HUES64 (cell line): ENCODE measurements around the gene POTEC.
"Not testable (repeated sequence)": the region's sequence is repeated elsewhere in the genome, so short reads cannot be mapped to it uniquely, and the experiment has no call there.

Experiments
- H3K27ac ChIP-seq: 2 replicates; pipeline ENCODE4 v1.7.0; 2013; ENCODE audit warnings: low read depth, low read length, inconsistent platforms
- H3K27me3 ChIP-seq: 2 replicates; pipeline ENCODE4 v1.6.1; 2013; ENCODE audit warnings: mild to moderate bottlenecking, low read length; ENCODE audit not compliant: insufficient read depth
- H3K36me3 ChIP-seq: 2 replicates; pipeline ENCODE4 v1.6.1; 2013; ENCODE audit warnings: mild to moderate bottlenecking, low read length; ENCODE audit not compliant: insufficient read depth
- H3K4me1 ChIP-seq: 2 replicates; pipeline ENCODE4 v1.6.1; 2013; ENCODE audit warnings: mild to moderate bottlenecking, low read length, moderate library complexity; ENCODE audit not compliant: insufficient read depth
- H3K4me3 ChIP-seq: 2 replicates; pipeline ENCODE4 v1.5.1; 2013; ENCODE audit warnings: mild to moderate bottlenecking, low read length, moderate library complexity
- H3K9ac ChIP-seq: 2 replicates; pipeline ENCODE4 v1.6.1; 2013; ENCODE audit warnings: mild to moderate bottlenecking, low read depth, low read length
- H3K9me3 ChIP-seq: 2 replicates; pipeline ENCODE4 v1.6.1; 2013; ENCODE audit warnings: low read depth, low read length; ENCODE audit not compliant: insufficient read depth
- WGBS: fragments of 150-250, 120-280 bp; methylation state at CpG from one replicate; pipeline ENCODE4 v1.1.7; 2013; ENCODE audit warnings: missing lambda C conversion rate; 5-methylcytosine and 5-hydroxymethylcytosine counted together

The POTEC gene

DNA sequence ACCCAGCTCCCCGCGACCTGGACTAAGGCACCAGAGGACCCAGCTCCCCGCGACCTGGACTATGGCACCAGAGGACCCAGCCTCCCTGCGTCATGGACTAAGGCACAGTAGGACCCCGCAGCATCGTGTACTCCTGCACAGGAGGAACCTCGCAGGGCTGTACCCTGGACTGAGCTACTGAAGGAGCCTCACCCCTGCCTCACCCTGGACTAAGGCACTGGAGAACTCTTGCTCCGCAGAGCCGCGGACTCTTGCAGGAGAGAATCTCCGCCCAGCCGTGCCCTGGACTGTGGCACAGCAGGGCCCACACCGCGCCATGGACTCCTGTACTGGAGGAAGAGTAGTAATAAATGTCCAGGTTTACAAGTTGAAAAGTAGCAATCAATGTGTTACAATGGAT lies 67.9 kb downstream of the POTEC start:
- H3K9ac ChIP-seq, H3K4me1 ChIP-seq, H3K27me3 ChIP-seq, H3K27ac ChIP-seq, H3K9me3 ChIP-seq, H3K36me3 ChIP-seq, H3K4me3 ChIP-seq: not testable (repeated sequence)
- WGBS = 97% methylated on average over 15 of the region's 15 CpGs

DNA sequence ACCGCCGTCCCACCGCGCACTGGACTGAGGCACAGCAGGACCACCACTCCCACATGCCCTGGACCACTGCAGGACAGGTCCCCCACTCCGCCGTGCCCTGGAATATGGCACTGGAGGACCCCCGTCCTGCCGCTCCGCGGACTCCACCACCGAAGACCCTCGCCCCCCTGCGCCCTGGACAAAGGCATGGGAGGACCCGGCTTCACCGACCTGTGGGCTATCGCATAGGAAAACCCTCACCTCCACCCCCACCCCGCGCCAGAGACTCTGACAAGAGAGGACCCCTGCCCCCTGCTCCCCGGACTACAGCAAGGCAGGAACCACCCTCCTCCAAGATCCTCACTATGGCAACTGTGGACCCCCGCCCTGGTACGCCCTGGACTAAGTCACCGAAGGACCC lies 68.6 kb downstream of the POTEC start:
- H3K27ac ChIP-seq, H3K27me3 ChIP-seq, H3K9me3 ChIP-seq, H3K4me1 ChIP-seq, H3K36me3 ChIP-seq, H3K9ac ChIP-seq, H3K4me3 ChIP-seq: not testable (repeated sequence)
- WGBS = 95% methylated on average over 15 of the region's 22 CpGs

DNA sequence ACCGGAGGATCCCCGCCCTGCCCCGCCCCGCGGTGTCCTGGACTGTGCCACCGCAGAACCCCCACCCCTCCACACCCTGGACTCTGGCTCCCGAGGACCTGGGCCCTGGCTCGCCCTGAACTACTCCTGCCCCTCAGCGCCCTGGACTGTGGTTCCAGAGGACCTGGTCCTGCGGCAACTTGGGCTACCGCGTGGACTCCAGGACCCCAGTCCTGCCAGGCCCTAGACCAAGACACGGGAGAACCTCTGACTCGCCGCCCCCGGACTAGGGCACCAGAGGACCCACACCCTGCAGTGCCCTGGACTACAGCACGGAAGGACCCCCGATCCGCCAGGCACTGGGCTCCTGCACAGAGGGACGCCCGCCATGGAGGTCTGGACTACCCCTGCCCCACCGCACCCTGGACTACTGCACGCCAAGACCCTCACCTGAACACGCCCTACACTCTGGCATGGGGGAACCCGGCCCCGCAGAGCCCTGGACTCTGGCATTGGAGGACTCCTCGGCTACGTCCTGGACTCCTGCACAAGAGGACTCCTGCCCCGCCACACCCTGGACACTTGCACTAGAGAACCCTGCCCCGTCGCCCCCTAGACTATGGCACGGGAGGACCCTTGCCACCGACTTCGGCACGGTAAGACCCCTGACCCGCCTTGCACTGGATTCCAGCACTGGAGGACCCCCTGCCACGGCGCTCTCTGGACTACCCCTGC lies 69.2 kb downstream of the POTEC start:
- not testable (repeated sequence) for H3K9me3 ChIP-seq, H3K9ac ChIP-seq, H3K27ac ChIP-seq, H3K4me1 ChIP-seq, H3K27me3 ChIP-seq, H3K36me3 ChIP-seq, H3K4me3 ChIP-seq
- 89% methylated on average over 21 of the region's 38 CpGs for WGBS

DNA sequence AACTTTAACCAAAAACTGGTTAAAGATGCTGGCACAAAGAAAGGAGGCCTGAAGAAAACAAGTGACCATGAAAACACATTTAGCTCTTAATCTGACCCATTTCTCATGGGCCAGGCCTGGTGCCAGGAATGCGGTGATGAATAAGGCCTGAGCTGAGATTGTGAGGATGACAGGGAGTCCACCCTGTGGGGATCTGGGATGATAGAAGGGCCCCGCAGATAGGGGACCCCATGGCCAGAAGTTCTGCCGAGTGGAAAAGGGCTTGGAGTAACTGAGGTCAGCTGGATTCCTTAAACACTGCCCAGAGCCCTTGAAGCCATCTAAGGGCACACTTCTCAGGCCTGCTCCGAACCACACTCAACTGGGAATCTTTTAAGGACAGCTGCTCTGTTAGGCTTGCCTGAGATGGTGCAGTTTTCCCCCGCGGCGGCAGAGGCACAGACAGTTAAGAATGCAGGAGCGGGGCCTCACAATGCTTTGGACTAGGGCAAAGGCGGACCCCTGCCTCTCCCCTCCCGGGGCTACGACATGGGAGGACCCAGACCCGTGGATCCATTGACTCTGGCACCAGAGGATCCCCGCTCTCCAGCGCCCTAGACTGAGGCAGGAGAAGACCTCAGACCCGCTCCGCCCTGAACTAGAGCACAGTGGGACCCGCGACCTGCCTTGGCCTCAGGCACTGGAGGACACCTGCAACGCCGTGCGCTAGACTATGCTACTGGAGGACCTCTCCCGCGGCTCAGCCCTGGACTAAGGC lies 70.0 kb downstream of the POTEC start:
- H3K27ac ChIP-seq, H3K9me3 ChIP-seq, H3K9ac ChIP-seq, H3K36me3 ChIP-seq, H3K27me3 ChIP-seq, H3K4me1 ChIP-seq, H3K4me3 ChIP-seq: not testable (repeated sequence)
- WGBS = 94% methylated on average over 22 of the region's 23 CpGs

DNA sequence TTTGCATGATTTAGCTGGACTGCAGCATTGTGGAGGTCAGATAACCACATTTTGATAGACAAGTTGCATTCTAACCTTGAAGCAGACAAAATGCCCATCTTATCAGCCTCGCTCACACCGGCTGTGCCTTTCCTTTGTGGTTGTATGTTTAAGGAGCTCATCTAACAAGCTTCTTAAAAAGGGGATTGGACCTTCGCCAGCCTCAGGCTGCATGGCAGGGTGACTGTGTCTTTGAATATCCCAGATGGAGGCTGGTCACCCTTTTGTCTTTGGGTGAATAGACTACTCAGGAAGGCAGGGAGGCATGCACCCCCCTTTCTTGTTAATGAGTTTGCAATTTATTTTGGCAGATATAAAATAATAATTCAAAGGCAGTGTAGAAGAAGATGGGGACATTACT lies 72.1 kb downstream of the POTEC start:
- H3K27me3 ChIP-seq, H3K27ac ChIP-seq, H3K4me1 ChIP-seq, H3K36me3 ChIP-seq, H3K4me3 ChIP-seq, H3K9ac ChIP-seq: not testable (repeated sequence)
- 94% methylated on average over 3 of the region's 3 CpGs for WGBS
- H3K9me3 ChIP-seq = peaks cover 11% of the 10 kb centered on the region; the same call in 1 of the 2 replicates

DNA sequence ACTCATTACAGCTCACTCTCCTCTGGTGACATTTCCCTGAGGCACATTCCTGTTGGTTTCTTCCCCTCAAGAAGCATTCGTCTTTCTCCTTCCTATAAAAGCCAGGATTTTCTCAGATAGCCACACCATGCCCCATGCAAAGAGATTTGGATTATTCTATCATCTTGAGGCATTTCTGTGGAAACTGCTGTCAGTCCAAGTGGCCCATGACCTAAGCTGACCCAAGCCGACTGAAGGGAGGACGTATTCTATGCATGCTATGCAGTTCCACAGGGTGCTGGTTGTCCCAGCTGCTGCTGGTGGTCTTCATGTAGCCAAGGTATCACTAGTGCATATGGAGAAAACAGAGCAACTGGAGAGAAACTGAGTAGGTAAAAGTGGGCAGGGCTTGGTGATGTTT lies 73.0 kb downstream of the POTEC start:
- WGBS = 67% methylated on average over 3 of the region's 3 CpGs
- not testable (repeated sequence) for H3K9ac ChIP-seq, H3K27ac ChIP-seq

DNA sequence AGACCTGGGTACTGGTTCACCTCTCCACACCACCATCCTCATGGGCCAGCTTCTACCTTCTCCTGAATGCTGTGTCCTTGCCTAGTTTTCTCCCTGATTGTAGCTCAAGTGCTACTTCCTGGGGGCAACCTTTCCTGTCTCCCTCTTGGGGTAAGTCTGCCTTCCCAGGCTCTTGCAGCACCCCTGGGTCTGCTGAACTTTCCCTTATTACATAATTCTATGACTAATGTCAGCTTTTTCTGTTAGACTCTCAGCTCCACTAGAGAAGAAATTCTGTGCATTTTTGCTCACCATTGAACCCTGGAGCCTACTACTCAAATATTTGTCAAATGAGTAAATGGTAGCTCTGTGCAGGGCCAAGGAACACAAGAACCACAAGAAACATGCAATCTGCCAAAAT lies 73.4 kb downstream of the POTEC start:
- not testable (repeated sequence) for H3K9ac ChIP-seq, H3K27ac ChIP-seq, H3K27me3 ChIP-seq, H3K4me3 ChIP-seq, H3K36me3 ChIP-seq, H3K4me1 ChIP-seq
- peaks cover 11% of the 10 kb centered on the region; the same call in 1 of the 2 replicates for H3K9me3 ChIP-seq

More for the DNA sequence above, 73.0 kb downstream of the POTEC start:
- not testable (repeated sequence) for H3K36me3 ChIP-seq, H3K4me3 ChIP-seq, H3K27me3 ChIP-seq, H3K4me1 ChIP-seq
- H3K9me3 ChIP-seq = peaks cover 11% of the 10 kb centered on the region; the same call in 1 of the 2 replicates

DNA sequence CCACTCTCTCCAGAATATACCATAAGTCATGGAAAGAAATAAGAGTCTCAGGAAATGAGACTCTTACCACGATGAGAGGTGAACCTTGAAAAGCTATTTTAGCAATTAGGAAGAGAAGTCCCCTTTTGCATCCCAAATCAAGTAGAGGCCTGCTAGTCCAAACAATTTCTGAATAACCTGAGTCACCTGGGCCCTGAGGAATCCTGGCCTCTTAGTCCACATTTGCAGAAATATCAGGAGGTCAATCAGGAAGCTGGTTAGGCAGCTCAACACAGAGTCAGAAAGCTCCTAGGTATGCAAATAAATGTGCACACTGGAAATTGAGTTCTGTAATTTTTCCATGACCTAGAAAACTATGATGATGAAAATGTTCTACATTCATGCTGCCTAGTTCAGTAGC lies 77.4 kb downstream of the POTEC start:
- not testable (repeated sequence) for H3K27me3 ChIP-seq, H3K27ac ChIP-seq, H3K4me3 ChIP-seq, H3K4me1 ChIP-seq, H3K36me3 ChIP-seq, H3K9ac ChIP-seq
- WGBS = 60% methylated on average over 1 of the region's 1 CpG
- H3K9me3 ChIP-seq = peaks cover 25% of the 10 kb centered on the region
